MM.1S (cell line): ENCODE results near the gene RBFOX1.

Experiments used
- DNase-seq: peaks from one replicate; pipeline ENCODE4 v3.0.0-alpha.2; 2015
- H2AFZ ChIP-seq: fragments of 300-600 bp; sonication (generic); 2 replicates; pipeline ENCODE4 v1.6.0; 2016; ENCODE audit warnings: antibody characterized with exemption, low read length
- H3F3A ChIP-seq: fragments of 300-600 bp; sonication (generic); 2 replicates; pipeline ENCODE4 v1.6.1; 2016; ENCODE audit warnings: mild to moderate bottlenecking, antibody characterized with exemption, low read length, moderate library complexity, mixed read lengths; ENCODE audit not compliant: insufficient read depth
- H3K27ac ChIP-seq: fragments of 300-600 bp; sonication (generic); 2 replicates; pipeline ENCODE4 v1.5.1; 2016; ENCODE audit warnings: mild to moderate bottlenecking, low read length
- H3K27me3 ChIP-seq: fragments of 300-600 bp; sonication (generic); replicated peaks from 2 replicates; pipeline ENCODE4 v1.6.0; 2016; ENCODE audit warnings: low read length; ENCODE audit not compliant: insufficient read depth
- H3K36me3 ChIP-seq: fragments of 300-600 bp; sonication (generic); replicated peaks from 2 replicates; pipeline ENCODE4 v1.6.1; 2016; ENCODE audit warnings: mild to moderate bottlenecking, low read length, mixed read lengths; ENCODE audit not compliant: insufficient read depth
- H3K4me1 ChIP-seq: fragments of 300-600 bp; sonication (generic); 2 replicates; pipeline ENCODE4 v1.6.1; 2016; ENCODE audit warnings: low read length, mixed read lengths
- H3K4me2 ChIP-seq: fragments of 300-600 bp; sonication (generic); 2 replicates; pipeline ENCODE4 v1.6.0; 2016; ENCODE audit warnings: low read depth, low read length
- H3K4me3 ChIP-seq: fragments of 300-600 bp; sonication (generic); 2 replicates; pipeline ENCODE4 v1.5.1; 2016; ENCODE audit warnings: low read length, mixed read lengths
- H3K79me2 ChIP-seq: fragments of 300-600 bp; sonication (generic); 2 replicates; pipeline ENCODE4 v1.6.1; 2016; ENCODE audit warnings: mixed run types, low read length, mixed read lengths
- H3K9ac ChIP-seq: fragments of 300-600 bp; sonication (generic); 2 replicates; pipeline ENCODE4 v1.6.1; 2016; ENCODE audit warnings: low read length, mixed read lengths
- H3K9me2 ChIP-seq: fragments of 300-600 bp; sonication (generic); replicated peaks from 2 replicates; pipeline ENCODE4 v1.6.1; 2016; ENCODE audit warnings: mild to moderate bottlenecking, low read length, mixed read lengths; ENCODE audit not compliant: insufficient read depth
- H3K9me3 ChIP-seq: fragments of 300-600 bp; sonication (generic); replicated peaks from 2 replicates; pipeline ENCODE4 v1.6.1; 2016; ENCODE audit warnings: mild to moderate bottlenecking, low read length, mixed read lengths; ENCODE audit not compliant: insufficient read depth
- H4K20me1 ChIP-seq: fragments of 300-600 bp; sonication (generic); 2 replicates; pipeline ENCODE4 v1.6.1; 2016; ENCODE audit warnings: mild to moderate bottlenecking, low read length, moderate library complexity, mixed read lengths; ENCODE audit not compliant: insufficient read depth
- EZH2 ChIP-seq: fragments of 300-600 bp; sonication (generic); optimal IDR thresholded peaks from 2 replicates; pipeline ENCODE3; 2017; ENCODE audit warnings: low read depth, mild to moderate bottlenecking, antibody characterized with exemption, low read length, mixed read lengths
- EZH2phosphoT487 ChIP-seq: fragments of 300-600 bp; sonication (generic); IDR thresholded peaks from 2 replicates; pipeline ENCODE4 v1.6.1; 2018; ENCODE audit warnings: antibody characterized with exemption, low read length
- TF ChIP-seq, protein P1 (sequence below): fragments of 300-600 bp; sonication (generic); IDR thresholded peaks from 2 replicates; pipeline ENCODE4 v1.5.1; 2016; ENCODE audit warnings: antibody characterized with exemption, low read length, mixed read lengths

Gene RBFOX1

DNA sequence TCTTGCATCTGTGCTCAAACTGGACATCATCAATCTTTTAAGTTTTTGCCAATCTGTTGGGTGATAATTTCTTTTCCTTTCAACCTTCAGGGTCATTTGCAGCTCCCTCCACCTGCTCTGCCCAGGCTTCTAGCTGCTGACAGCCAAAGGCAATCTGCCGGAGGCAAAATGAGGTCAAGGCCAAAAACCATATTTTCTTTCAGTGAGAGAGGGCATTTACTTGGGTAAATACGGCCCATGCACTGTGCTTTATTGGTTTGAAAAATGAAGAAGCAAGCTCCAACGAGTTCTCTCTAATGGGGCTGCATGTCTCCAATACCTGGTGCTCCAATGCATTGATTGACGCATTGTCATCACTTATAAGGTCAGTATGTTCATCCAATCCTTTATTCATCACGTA is 23.1 kb downstream of the RBFOX1 start:
- Histone ChIP-seq H3K36me3 (no peaks in the 10 kb centered on the region), H3K27ac (no peak overlapping the region), H3K9me3 (no peaks in the 10 kb centered on the region), H3K4me3 (no peak overlapping the region), H3K27me3 (no peaks in the 10 kb centered on the region), H4K20me1 (no peaks in the 10 kb centered on the region), H3K79me2 (no peaks in the 10 kb centered on the region), H3K9ac (no peak overlapping the region), H3K9me2 (no peaks in the 10 kb centered on the region), H2AFZ (no peak overlapping the region), H3K4me1 (no peaks in the 10 kb centered on the region), H3F3A (no peaks in the 10 kb centered on the region), H3K4me2 (no peak overlapping the region)
- DNase-seq = no peak
- TF ChIP-seq, protein P1, sequence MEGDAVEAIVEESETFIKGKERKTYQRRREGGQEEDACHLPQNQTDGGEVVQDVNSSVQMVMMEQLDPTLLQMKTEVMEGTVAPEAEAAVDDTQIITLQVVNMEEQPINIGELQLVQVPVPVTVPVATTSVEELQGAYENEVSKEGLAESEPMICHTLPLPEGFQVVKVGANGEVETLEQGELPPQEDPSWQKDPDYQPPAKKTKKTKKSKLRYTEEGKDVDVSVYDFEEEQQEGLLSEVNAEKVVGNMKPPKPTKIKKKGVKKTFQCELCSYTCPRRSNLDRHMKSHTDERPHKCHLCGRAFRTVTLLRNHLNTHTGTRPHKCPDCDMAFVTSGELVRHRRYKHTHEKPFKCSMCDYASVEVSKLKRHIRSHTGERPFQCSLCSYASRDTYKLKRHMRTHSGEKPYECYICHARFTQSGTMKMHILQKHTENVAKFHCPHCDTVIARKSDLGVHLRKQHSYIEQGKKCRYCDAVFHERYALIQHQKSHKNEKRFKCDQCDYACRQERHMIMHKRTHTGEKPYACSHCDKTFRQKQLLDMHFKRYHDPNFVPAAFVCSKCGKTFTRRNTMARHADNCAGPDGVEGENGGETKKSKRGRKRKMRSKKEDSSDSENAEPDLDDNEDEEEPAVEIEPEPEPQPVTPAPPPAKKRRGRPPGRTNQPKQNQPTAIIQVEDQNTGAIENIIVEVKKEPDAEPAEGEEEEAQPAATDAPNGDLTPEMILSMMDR = no peak
- no peak for TF ChIP-seq EZH2phosphoT487
- no peak for TF ChIP-seq EZH2

DNA sequence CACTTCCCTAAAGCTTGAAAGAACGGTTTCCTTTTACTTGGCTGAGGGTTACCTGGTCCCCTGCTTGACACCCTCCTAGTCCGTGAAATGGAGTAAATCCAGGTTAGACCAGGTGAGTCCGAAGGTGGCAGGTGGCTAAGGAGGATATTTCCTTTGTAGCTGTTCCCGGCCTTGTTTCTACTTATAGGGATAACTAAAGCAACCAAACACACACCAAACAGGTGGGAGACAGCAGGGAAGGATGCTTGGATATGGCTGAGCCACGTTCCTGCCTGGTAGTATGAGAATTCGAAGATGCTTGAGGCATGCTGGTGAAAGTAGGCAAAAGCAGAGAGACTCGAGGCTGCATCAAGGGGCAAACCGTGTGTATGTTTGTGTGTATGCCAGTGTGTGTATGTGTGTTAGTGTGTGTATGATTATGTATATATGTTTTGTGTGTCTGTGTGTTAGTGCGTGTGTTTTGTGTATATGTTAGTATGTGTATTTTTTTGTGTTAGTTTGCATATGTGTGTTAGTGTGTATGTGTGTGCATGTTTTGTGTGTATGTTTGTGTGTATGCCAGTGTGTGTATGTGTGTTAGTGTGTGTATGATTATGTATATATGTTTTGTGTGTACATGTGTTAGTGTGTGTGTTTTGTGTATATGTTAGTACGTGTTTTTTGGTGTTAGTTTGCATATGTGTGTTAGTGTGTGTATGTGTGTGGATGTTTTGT is 28.9 kb downstream of the RBFOX1 start:
- no peaks in the 10 kb centered on the region for H3F3A ChIP-seq
- H2AFZ ChIP-seq = no peak overlapping the region
- no peaks in the 10 kb centered on the region for H3K36me3 ChIP-seq
- no peak for DNase-seq
- TF ChIP-seq EZH2 (no peak), EZH2phosphoT487 (no peak)
- TF ChIP-seq, protein P1 = no peak
- H3K9ac ChIP-seq = no peak overlapping the region
- no peaks in the 10 kb centered on the region for H3K9me3 ChIP-seq
- H3K79me2 ChIP-seq = no peaks in the 10 kb centered on the region
- no peaks in the 10 kb centered on the region for H3K27me3 ChIP-seq
- H3K4me1 ChIP-seq = no peaks in the 10 kb centered on the region
- H3K4me2 ChIP-seq = no peak overlapping the region
- H3K4me3 ChIP-seq = no peak overlapping the region
- no peaks in the 10 kb centered on the region for H3K9me2 ChIP-seq
- H3K27ac ChIP-seq = no peak overlapping the region
- no peaks in the 10 kb centered on the region for H4K20me1 ChIP-seq

DNA sequence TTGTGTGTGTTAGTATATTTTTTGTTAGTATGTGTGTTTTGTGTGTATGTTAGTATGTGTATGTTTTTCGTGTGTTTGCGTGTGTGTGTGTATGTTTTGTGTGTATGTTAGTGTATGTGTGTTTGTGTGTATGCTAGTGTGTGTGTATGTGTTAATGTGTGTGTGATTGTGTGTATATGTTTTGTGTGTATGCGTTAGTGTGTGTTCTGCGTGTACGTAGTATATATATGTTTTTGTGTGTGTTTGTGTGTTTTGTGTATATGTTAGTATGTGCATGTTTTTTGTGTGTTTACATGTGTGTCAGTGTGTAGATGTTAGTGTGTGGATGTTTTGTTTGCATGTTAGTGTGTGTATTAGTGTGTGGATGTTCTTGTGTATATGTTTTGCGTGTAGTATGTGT is 29.6 kb downstream of the RBFOX1 start:
- H3K4me2 ChIP-seq = no peak overlapping the region
- H3K36me3 ChIP-seq = no peaks in the 10 kb centered on the region
- H2AFZ ChIP-seq = no peak overlapping the region
- no peaks in the 10 kb centered on the region for H3K4me1 ChIP-seq
- H3K27me3 ChIP-seq = no peaks in the 10 kb centered on the region
- TF ChIP-seq EZH2 = no peak
- TF ChIP-seq, protein P1 = no peak
- no peak for DNase-seq
- H4K20me1 ChIP-seq = no peaks in the 10 kb centered on the region
- H3K79me2 ChIP-seq = no peaks in the 10 kb centered on the region
- no peak overlapping the region for H3K9ac ChIP-seq
- no peaks in the 10 kb centered on the region for H3K9me3 ChIP-seq
- no peak overlapping the region for H3K27ac ChIP-seq
- no peaks in the 10 kb centered on the region for H3F3A ChIP-seq
- no peak overlapping the region for H3K4me3 ChIP-seq
- H3K9me2 ChIP-seq = no peaks in the 10 kb centered on the region
